Measurements from ENCODE around the gene OCSTAMP.
A peak's percentile ranks its signal among the peaks of the same experiment; 100 is the strongest.

Gene OCSTAMP

DNA sequence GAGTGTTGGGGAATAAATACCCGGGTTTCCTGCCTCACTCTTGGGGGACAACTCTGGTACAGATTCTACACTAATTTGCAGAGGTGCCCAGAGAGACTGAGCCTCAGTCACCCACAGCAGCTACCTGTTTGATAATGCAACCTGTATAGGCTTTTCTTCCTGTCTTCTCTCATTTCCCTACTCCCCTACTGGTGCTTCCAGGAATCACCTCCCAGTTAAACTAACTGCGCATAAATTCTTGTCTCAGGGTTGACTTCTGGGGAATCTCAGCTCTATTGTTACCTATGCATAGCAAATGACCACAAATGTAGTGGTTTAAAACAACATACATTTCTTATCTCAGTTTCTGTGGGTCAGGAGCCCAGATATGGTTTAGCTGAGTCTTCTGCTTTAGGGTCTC, 11.3 kb downstream of the OCSTAMP start:
- no peak for DNase-seq (ENCODE audit: low read depth)
- Histone ChIP-seq H3K36me3 (ENCODE audit: control insufficient read depth, insufficient read depth, low read length, severe bottlenecking) (no peaks in the 10 kb centered on the region), H3K4me1 (ENCODE audit: control insufficient read depth, insufficient read depth, low read length) (peaks cover 1% of the 10 kb centered on the region), H3K9me3 (ENCODE audit: control insufficient read depth, low read length) (no peaks in the 10 kb centered on the region), H3K4me3 (ENCODE audit: low read length) (no peak overlapping the region), H3K9ac (ENCODE audit: low read length) (no peak overlapping the region), H3K27me3 (replicated peaks; ENCODE audit: control insufficient read depth, insufficient read depth, low read length) (peaks cover 61% of the 10 kb centered on the region)

DNA sequence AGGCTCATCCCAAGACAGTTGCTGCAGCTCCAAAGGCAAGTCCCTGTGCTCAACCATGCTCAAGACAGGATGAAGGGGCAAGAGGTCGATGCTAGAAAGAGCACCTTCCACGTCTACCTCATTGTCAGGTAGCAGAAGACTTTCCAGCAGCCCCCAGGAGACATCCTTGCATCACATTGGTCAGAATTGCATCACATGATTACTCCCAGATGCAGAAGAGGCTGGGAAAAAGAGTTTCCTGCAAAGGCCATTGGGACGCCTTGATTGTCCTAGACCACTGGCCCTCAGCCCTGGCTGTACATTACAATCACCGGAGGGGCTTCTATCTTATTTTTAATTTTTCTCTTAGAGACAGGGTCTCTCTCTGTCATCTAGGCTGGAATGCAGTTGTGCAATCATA, 19.8 kb downstream of the OCSTAMP start:
- peaks cover 24% of the 10 kb centered on the region for H3K27me3 ChIP-seq (replicated peaks; ENCODE audit: control insufficient read depth, insufficient read depth, low read length)
- DNase-seq (ENCODE audit: low read depth): no peak
- H3K4me1 ChIP-seq (ENCODE audit: control insufficient read depth, insufficient read depth, low read length): no peaks in the 10 kb centered on the region
- no peak overlapping the region for H3K4me3 ChIP-seq (ENCODE audit: low read length)
- no peak overlapping the region for H3K9ac ChIP-seq (ENCODE audit: low read length)
- no peaks in the 10 kb centered on the region for H3K9me3 ChIP-seq (ENCODE audit: control insufficient read depth, low read length)
- no peaks in the 10 kb centered on the region for H3K36me3 ChIP-seq (ENCODE audit: control insufficient read depth, insufficient read depth, low read length, severe bottlenecking)

DNA sequence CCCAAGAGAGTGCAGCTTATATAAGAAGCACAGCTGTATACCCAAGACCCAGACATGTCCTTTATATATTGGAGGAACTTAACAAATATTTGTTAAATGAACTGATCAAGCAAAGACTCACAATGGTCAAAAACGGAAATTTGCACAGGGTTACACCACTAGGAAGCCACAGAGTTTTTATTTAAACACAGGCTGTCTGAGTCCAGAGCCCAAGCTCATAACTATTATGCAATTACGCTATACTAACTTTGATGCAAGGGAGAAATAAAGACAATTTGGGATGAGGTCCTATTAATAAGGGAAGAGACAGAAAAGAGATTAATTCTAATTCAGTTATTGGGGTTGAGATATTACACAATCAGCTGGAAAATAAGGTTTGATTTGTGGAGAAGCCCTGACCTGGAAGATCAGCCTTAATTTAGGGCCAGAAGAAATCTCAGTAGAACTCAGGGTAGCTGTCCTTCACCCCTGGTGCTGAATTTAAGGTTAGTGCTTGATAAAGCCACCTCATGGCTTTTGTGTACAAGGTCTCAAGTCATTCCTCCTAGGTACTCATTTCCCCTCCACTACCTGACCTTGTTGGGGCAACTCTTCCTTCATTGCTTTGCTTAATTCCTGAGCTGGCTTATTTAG, 26.6 kb downstream of the OCSTAMP start:
- H3K9me3 ChIP-seq (ENCODE audit: control insufficient read depth, low read length): no peaks in the 10 kb centered on the region
- peaks cover 29% of the 10 kb centered on the region for H3K27me3 ChIP-seq (replicated peaks; ENCODE audit: control insufficient read depth, insufficient read depth, low read length)
- no peak overlapping the region for H3K9ac ChIP-seq (ENCODE audit: low read length)
- H3K4me1 ChIP-seq (ENCODE audit: control insufficient read depth, insufficient read depth, low read length): no peaks in the 10 kb centered on the region
- no peaks in the 10 kb centered on the region for H3K36me3 ChIP-seq (ENCODE audit: control insufficient read depth, insufficient read depth, low read length, severe bottlenecking)
- H3K4me3 ChIP-seq (ENCODE audit: low read length): no peak overlapping the region
- DNase-seq (ENCODE audit: low read depth): peak; percentile 15

DNA sequence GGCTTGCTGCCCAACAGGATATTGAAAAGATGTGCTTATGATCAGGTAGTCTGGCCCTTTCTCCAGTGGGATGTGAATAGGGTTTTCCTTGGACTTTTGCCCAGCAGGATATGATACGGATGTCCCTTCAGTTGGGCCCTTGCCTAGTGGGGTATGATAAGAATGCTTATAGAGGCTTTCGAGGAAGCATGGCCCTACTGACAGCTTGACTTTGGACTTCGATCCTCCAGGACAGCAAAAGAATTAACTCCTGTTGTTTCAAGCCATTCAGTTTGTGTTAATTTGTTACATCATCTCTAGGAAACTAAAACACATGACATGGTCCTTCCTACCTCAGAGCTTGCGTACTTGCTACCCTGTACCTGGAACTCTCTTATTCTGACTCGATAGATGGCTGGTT, 27.3 kb downstream of the OCSTAMP start:
- DNase-seq (ENCODE audit: low read depth): no peak
- Histone ChIP-seq H3K9ac (ENCODE audit: low read length) (no peak overlapping the region), H3K36me3 (ENCODE audit: control insufficient read depth, insufficient read depth, low read length, severe bottlenecking) (no peaks in the 10 kb centered on the region), H3K27me3 (replicated peaks; ENCODE audit: control insufficient read depth, insufficient read depth, low read length) (peaks cover 24% of the 10 kb centered on the region), H3K9me3 (ENCODE audit: control insufficient read depth, low read length) (no peaks in the 10 kb centered on the region), H3K4me3 (ENCODE audit: low read length) (no peak overlapping the region), H3K4me1 (ENCODE audit: control insufficient read depth, insufficient read depth, low read length) (no peaks in the 10 kb centered on the region)

DNA sequence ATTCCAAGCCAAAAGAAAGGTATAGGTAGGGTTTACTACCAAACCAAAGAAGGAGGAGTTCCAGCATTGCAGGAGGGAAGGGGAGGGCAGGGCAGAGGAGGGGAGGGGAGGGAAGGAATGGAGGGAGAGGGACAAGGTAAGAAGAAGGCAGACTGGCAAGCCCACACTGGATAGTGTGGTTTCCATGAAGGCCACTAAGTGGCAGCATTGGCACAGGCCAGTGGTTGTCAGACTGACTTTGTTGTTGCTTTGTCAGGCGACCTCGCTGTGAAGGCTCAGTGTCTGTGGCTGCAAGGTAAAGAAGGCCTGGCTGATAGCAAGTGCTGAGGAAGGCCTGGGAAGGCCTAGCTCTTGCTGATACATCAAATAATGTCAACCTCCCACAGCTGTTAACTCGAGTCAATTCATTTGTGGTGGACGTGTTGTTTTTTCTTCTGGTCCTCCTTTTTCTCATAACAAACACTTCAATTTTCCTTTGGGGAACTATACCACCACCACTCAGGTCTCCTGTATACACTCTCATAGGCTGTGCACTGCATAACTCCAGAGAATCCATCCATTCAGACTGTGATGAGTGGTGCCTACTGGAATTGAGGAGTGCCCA, 29.4 kb downstream of the OCSTAMP start:
- H3K9ac ChIP-seq (ENCODE audit: low read length): no peak overlapping the region
- peak; percentile 65 for DNase-seq (ENCODE audit: low read depth)
- no peak overlapping the region for H3K4me3 ChIP-seq (ENCODE audit: low read length)
- peaks cover 21% of the 10 kb centered on the region for H3K27me3 ChIP-seq (replicated peaks; ENCODE audit: control insufficient read depth, insufficient read depth, low read length)
- H3K36me3 ChIP-seq (ENCODE audit: control insufficient read depth, insufficient read depth, low read length, severe bottlenecking): no peaks in the 10 kb centered on the region
- no peaks in the 10 kb centered on the region for H3K4me1 ChIP-seq (ENCODE audit: control insufficient read depth, insufficient read depth, low read length)
- H3K9me3 ChIP-seq (ENCODE audit: control insufficient read depth, low read length): no peaks in the 10 kb centered on the region

DNA sequence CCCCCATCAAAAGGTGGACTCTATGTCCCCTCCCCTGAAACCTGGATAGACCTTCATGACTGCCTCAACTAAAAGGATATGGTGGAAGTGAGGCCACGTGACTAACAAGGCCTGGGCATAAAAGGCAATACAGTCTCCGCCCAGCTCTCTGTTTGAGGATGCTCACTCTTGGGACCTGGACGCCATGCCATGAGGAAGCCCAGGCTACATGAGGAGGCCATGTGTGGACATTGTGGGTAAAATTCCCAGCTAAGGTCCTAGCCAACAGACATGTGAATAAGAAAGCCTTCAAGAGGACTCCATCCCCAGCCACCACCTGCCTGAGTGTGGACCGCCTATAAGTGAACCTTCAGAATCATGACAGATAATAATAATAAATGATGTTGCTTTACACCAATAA, 29.9 kb downstream of the OCSTAMP start:
- Histone ChIP-seq H3K4me1 (ENCODE audit: control insufficient read depth, insufficient read depth, low read length) (no peaks in the 10 kb centered on the region), H3K9me3 (ENCODE audit: control insufficient read depth, low read length) (no peaks in the 10 kb centered on the region), H3K36me3 (ENCODE audit: control insufficient read depth, insufficient read depth, low read length, severe bottlenecking) (no peaks in the 10 kb centered on the region), H3K4me3 (ENCODE audit: low read length) (no peak overlapping the region), H3K9ac (ENCODE audit: low read length) (no peak overlapping the region), H3K27me3 (replicated peaks; ENCODE audit: control insufficient read depth, insufficient read depth, low read length) (peaks cover 21% of the 10 kb centered on the region)
- DNase-seq (ENCODE audit: low read depth): no peak

DNA sequence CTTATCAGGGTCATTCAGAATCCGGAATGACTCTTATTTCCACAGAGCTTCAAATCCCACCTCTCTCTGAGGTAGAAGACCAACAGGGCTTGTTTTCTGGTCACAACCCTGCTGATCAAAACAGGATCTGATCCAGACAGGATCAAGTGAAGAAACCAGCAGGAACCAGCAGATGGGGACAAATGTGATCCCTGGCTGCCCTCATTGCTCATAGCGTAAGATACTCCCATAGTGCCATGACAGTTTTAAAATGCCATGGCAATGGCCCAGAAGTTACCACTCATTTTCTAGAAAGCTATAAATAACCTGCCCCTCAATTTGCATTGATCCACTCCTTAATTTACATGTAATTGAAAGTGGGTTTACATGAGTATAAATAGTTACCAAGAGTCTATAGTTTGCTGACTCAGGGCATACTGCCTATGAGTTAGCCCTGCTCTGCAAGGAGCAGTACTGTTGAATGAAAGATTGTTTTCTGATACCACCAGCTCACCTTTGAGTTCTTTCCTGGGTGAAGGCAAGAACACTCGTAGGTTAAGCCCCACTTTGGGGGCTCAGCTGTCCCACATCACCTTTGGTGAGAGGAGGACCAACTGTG, 30.9 kb downstream of the OCSTAMP start:
- no peak overlapping the region for H3K4me3 ChIP-seq (ENCODE audit: low read length)
- DNase-seq (ENCODE audit: low read depth): no peak
- no peaks in the 10 kb centered on the region for H3K9me3 ChIP-seq (ENCODE audit: control insufficient read depth, low read length)
- H3K27me3 ChIP-seq (replicated peaks; ENCODE audit: control insufficient read depth, insufficient read depth, low read length): peaks cover 21% of the 10 kb centered on the region
- no peaks in the 10 kb centered on the region for H3K4me1 ChIP-seq (ENCODE audit: control insufficient read depth, insufficient read depth, low read length)
- no peak overlapping the region for H3K9ac ChIP-seq (ENCODE audit: low read length)
- no peaks in the 10 kb centered on the region for H3K36me3 ChIP-seq (ENCODE audit: control insufficient read depth, insufficient read depth, low read length, severe bottlenecking)

DNA sequence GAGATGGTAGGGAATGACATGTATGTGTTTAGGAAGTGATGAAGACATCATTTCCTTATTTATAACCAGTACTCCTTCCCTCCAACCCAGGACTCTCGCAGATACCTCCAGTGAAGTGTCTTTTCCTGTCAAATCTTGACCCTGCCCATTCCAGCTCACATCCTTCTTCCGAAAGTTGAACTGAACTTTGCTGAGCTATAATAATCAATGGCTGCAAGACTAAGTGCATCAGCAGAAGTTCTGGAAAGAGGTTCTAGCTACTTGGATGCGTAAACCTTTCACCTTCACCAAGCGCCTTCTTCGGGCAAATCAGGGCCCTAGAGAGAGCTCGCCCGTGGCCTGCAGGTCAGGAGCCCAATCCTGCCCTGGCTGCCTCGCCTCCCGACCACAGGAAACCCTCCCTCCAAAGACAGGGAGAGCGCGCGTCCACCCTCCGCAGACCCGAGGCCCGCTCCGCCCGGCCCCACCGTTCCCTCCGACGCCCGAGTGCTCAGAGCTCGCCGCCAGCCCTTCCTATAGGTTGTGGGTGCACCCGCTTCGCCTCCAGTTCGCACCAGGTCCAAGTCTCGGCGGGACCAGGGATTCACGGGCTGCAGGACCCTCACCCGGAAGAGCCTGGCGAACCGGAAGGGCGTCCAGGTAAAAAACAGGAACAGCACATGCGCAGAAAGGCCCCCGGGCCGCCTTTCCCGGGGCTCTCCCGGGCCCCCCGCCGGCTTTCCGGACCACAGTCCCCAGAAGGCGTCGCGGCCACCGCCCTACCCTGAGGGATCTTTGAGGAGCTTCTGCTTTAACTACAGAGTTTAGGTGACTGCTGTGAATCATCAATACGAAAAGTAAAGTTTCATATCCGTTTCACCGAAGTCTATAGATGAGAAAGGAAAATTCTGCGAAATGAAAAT, 37.3 kb downstream of the OCSTAMP start, which contains the start of gene ZNF334:
Gene ZNF334 (minus strand): TSS at position 617 of the 902 bp plus-strand sequence. CDS start 1,457 bp downstream, outside the sequence.
- DNase-seq (ENCODE audit: low read depth): peak; percentile 76
- H3K9ac ChIP-seq (ENCODE audit: low read length): peak within 1 kb of the TSS; percentile 82
- peaks cover 9% of the 10 kb centered on the region for H3K27me3 ChIP-seq (replicated peaks; ENCODE audit: control insufficient read depth, insufficient read depth, low read length)

DNA sequence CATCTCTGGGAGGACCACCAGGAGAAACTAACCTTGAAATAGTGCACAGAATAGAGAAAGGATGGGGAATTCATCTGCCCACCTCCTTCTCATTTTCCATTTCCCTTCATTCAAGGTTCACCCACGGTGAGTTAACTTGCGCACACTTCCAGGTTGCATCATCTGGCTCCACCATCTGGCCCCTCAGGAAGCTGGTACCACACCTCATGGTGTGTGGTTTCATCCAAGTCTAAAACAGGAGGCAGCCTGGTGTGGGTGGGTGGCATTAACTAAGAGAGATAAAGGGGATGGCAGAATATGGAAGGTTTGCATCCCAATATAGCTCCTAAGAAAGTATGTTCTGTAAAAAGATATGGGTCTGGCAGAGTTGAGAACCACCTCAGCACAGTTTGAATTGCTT, 40.9 kb downstream of the OCSTAMP start:
- peaks cover 13% of the 10 kb centered on the region for H3K9me3 ChIP-seq (ENCODE audit: control insufficient read depth, low read length)
- H3K4me3 ChIP-seq (ENCODE audit: low read length): no peak overlapping the region
- DNase-seq (ENCODE audit: low read depth): no peak
- H3K27me3 ChIP-seq (replicated peaks; ENCODE audit: control insufficient read depth, insufficient read depth, low read length): no peaks in the 10 kb centered on the region
- no peak overlapping the region for H3K9ac ChIP-seq (ENCODE audit: low read length)
- peaks cover 5% of the 10 kb centered on the region for H3K4me1 ChIP-seq (ENCODE audit: control insufficient read depth, insufficient read depth, low read length)
- peaks cover 1% of the 10 kb centered on the region for H3K36me3 ChIP-seq (ENCODE audit: control insufficient read depth, insufficient read depth, low read length, severe bottlenecking)

More for the DNA sequence above, 37.3 kb downstream of the OCSTAMP start, which contains the start of gene ZNF334:
- Histone ChIP-seq H3K9me3 (ENCODE audit: control insufficient read depth, low read length) (no peaks in the 10 kb centered on the region), H3K4me1 (ENCODE audit: control insufficient read depth, insufficient read depth, low read length) (peaks cover 5% of the 10 kb centered on the region), H3K36me3 (ENCODE audit: control insufficient read depth, insufficient read depth, low read length, severe bottlenecking) (no peaks in the 10 kb centered on the region), H3K4me3 (ENCODE audit: low read length) (peak within 1 kb of the TSS; percentile 92)

DNA sequence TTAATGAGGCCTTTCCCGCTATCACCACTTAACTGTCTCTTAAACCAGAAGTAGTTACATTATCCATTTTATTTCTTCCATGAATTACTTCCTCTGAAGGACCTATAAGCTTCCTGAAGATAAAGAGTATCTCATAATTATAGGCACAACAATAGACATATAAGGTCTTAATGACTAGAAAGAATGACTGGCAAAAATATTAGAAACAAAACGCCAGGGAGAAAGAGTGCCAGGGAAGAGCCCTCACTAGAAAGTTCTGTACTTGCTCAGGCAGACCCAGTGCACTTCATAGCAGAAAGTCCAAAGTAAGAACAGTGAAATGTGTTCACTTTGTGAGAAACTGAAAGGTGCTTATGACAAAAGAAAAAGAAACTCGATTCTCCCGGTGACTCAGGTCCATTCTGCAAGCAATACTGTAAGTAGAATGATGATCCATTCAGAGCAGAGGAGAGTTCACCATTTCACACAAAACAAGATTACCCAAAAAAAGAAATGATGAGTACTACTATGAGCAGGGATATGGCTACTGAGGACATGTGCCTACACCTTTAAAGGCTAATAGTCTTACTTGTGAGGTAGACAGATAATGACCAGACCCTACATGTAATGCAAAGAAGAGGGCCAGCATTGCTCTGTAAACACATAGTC, 42.6 kb downstream of the OCSTAMP start:
- no peak for DNase-seq (ENCODE audit: low read depth)
- H3K36me3 ChIP-seq (ENCODE audit: control insufficient read depth, insufficient read depth, low read length, severe bottlenecking): peaks cover 6% of the 10 kb centered on the region

More for the DNA sequence above, 42.6 kb downstream of the OCSTAMP start:
- Histone ChIP-seq H3K4me1 (ENCODE audit: control insufficient read depth, insufficient read depth, low read length) (peaks cover 3% of the 10 kb centered on the region), H3K9me3 (ENCODE audit: control insufficient read depth, low read length) (peaks cover 29% of the 10 kb centered on the region), H3K27me3 (replicated peaks; ENCODE audit: control insufficient read depth, insufficient read depth, low read length) (no peaks in the 10 kb centered on the region), H3K9ac (ENCODE audit: low read length) (no peak overlapping the region), H3K4me3 (ENCODE audit: low read length) (no peak overlapping the region)
